Measurements from ENCODE around the gene SCMH1.
"Not testable (repeated sequence)": the region's sequence is repeated elsewhere in the genome, so short reads cannot be mapped to it uniquely, and the experiment has no call there.

The SCMH1 gene

GRCh38 chr1:41251120-41251519 is 9.0 kb upstream of the SCMH1 start:
- in situ Hi-C loops (cut with MboI; ENCODE audit: low sequenced_read_pairs): not testable (repeated sequence)

GRCh38 chr1:41249319-41249718 is 7.2 kb upstream of the SCMH1 start:
- in situ Hi-C loops (cut with MboI; ENCODE audit: low sequenced_read_pairs): no loop called here

- in situ Hi-C loops (cut with MboI; ENCODE audit: low sequenced_read_pairs): no loop called here
Observed at GRCh38 chr1:41246568-41246967, 4.5 kb upstream of the SCMH1 start.

GRCh38 chr1:41245659-41246058 is 3.6 kb upstream of the SCMH1 start:
- in situ Hi-C loops (cut with MboI; ENCODE audit: low sequenced_read_pairs): no loop called here

GRCh38 chr1:41243079-41243385 is 926 bp upstream of the SCMH1 start:
- in situ Hi-C loops (cut with MboI; ENCODE audit: low sequenced_read_pairs): no loop called here

GRCh38 chr1:41242342-41243078 is 404 bp upstream of the SCMH1 start:
- in situ Hi-C loops (cut with MboI; ENCODE audit: low sequenced_read_pairs): no loop called here

- in situ Hi-C loops (cut with MboI; ENCODE audit: low sequenced_read_pairs): no loop called here
Observed at GRCh38 chr1:41241354-41241748, 755 bp downstream of the SCMH1 start.

GRCh38 chr1:41240781-41241353 is 1.2 kb downstream of the SCMH1 start:
- in situ Hi-C loops (cut with MboI; ENCODE audit: low sequenced_read_pairs): no loop called here

- in situ Hi-C loops (cut with MboI; ENCODE audit: low sequenced_read_pairs): no loop called here
Observed at GRCh38 chr1:41239988-41240610, 2.0 kb downstream of the SCMH1 start.

GRCh38 chr1:41238311-41238988 is 3.7 kb downstream of the SCMH1 start:
- in situ Hi-C loops (cut with MboI; ENCODE audit: low sequenced_read_pairs): no loop called here

- in situ Hi-C loops (cut with MboI; ENCODE audit: low sequenced_read_pairs): no loop called here
Observed at GRCh38 chr1:41236781-41237180, 5.3 kb downstream of the SCMH1 start.

GRCh38 chr1:41235893-41236292 is 6.2 kb downstream of the SCMH1 start:
- in situ Hi-C loops (cut with MboI; ENCODE audit: low sequenced_read_pairs): no loop called here

- in situ Hi-C loops (cut with MboI; ENCODE audit: low sequenced_read_pairs): no loop called here
Observed at GRCh38 chr1:41233708-41234107, 8.4 kb downstream of the SCMH1 start.

GRCh38 chr1:41232305-41232704 is 9.8 kb downstream of the SCMH1 start:
- in situ Hi-C loops (cut with MboI; ENCODE audit: low sequenced_read_pairs): no loop called here

GRCh38 chr1:41230656-41231055 is 11.4 kb downstream of the SCMH1 start:
- in situ Hi-C loops (cut with MboI; ENCODE audit: low sequenced_read_pairs): no loop called here

- in situ Hi-C loops (cut with MboI; ENCODE audit: low sequenced_read_pairs): not testable (repeated sequence)
Observed at GRCh38 chr1:41229219-41229618, 12.9 kb downstream of the SCMH1 start.

- in situ Hi-C loops (cut with MboI; ENCODE audit: low sequenced_read_pairs): no loop called here
Observed at GRCh38 chr1:41226815-41227434, 15.2 kb downstream of the SCMH1 start.

- in situ Hi-C loops (cut with MboI; ENCODE audit: low sequenced_read_pairs): no loop called here
Observed at GRCh38 chr1:41225495-41225894, 16.6 kb downstream of the SCMH1 start.

- in situ Hi-C loops (cut with MboI; ENCODE audit: low sequenced_read_pairs): no loop called here
Observed at GRCh38 chr1:41222496-41222895, 19.6 kb downstream of the SCMH1 start.

GRCh38 chr1:41221995-41222394 is 20.1 kb downstream of the SCMH1 start:
- in situ Hi-C loops (cut with MboI; ENCODE audit: low sequenced_read_pairs): no loop called here

GRCh38 chr1:41218152-41218551 is 24.0 kb downstream of the SCMH1 start:
- in situ Hi-C loops (cut with MboI; ENCODE audit: low sequenced_read_pairs): no loop called here

GRCh38 chr1:41217441-41217840 is 24.7 kb downstream of the SCMH1 start:
- in situ Hi-C loops (cut with MboI; ENCODE audit: low sequenced_read_pairs): no loop called here

Data from HL-60/S4 treated with phorbol 12-myristate 13-acetate at 8.2 ng/mL for 4 days and 3 days (cell line).